HG02571 (cell line): Measurements from ENCODE around the gene HAGH.

Source experiments
- ATAC-seq: cut with Tn5 transposase; IDR thresholded peaks from one replicate; pipeline ENCODE4 v1.9.1; 2021; ENCODE audit warnings: mild to moderate bottlenecking, moderate library complexity; ENCODE audit not compliant: unreplicated experiment

The HAGH gene

DNA sequence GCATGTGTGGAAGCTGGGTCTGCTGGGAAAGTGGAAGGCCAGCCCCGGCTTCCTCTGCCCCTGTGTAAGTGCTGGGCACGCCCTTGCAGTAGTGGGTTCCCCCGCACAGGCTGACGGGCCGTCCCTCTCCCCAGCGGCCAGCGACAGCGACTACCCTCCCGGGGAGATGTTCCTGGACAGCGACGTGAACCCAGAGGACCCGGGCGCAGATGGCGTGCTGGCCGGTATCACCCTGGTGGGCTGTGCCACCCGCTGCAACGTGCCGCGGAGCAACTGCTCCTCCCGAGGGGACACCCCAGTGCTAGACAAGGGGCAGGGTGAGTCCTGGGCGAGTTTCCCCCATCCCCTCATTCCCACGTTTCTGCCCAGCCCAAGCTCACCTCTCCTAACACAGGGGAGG is 60.8 kb downstream of the HAGH start:
- no peak for ATAC-seq

DNA sequence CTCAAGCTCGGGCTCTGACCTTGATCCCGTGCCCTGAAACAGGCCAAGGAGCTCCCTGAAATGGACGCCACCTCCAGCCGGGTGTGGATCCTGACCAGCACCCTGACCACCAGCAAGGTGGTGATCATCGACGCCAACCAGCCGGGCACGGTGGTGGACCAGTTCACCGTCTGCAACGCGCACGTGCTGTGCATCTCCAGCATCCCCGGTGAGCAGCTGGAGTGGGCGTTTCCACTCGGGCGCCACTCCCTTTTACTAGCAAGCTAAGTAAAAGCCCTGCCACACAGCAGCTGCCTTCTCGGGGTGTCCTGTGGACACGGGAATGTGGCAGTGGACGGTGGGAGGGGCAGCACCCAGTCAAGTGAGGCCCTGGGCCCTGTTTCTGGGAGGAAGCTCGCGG is 61.7 kb downstream of the HAGH start:
- ATAC-seq, result no peak

DNA sequence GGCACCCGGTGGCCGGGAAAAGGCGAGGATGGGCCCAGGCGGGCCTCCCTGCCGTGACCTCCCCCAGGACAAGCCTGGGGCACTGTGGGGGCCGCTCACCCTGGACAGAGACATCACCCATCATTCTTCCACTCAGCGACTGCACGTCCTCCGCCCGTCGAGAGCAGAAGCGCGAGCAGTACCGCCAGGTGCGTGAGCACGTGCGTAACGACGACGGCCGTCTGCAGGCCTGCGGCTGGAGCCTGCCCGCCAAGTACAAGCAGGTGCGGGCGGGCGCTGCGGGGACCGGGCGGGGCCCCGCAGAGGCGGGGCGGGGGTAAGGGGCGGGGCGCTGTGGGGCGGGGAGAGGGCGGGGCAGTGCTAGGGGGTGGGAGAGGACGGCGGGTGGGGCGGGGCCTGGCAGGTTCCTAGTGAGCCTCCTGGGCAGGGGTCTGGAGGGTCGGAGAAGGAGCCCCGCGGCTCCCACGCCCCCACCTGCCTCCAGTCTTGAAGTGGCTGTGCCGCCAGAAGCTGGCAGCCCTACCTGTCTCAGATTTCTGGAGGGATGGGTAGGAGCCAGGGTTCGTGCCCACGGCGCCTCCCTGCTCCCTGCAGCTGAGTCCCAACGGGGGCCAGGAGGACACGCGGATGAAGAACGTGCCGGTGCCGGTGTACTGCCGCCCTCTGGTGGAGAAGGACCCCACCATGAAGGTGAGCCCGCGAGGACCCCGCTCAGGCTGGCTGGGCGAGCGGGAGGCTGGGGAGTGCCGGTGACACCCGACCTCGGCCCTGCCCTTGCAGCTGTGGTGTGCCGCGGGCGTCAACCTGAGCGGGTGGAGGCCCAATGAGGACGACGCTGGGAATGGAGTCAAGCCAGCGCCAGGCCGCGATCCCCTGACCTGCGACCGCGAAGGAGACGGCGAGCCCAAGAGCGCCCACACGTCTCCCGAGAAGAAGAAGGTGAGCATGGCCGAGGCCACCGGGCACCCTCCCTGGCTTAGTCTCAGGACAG is 62.8 kb downstream of the HAGH start:
- ATAC-seq, result no peak

DNA sequence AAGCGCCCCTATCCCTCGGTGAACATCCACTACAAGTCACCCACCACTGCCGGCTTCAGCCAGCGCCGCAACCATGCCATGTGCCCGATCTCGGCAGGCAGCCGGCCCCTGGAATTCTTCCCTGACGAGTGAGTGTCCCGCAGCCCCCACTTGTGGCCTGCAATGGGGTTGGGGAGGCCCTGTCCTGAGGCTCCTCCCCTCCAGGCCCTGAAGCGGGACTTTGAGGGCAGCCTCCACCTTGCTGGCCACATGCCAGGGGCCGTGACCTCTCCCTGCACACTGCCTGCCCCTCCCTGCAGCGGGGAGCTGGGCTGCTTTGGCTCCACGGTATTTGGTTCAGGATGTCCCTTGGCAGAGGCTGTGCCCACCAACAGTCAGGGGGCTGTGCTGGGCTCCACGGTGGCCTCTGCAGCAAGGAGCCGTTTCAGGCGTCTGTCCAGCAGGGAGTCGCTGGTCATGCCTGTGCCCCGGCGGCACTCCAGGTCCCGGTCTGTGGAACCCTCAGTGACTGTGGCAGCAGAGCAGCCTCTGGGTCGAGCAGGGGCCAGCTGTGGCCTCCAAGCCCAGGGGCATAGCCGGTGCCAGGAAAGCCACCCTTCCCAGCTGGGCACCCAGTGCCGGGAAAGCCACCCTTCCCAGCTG is 63.6 kb downstream of the HAGH start:
- ATAC-seq, result no peak

DNA sequence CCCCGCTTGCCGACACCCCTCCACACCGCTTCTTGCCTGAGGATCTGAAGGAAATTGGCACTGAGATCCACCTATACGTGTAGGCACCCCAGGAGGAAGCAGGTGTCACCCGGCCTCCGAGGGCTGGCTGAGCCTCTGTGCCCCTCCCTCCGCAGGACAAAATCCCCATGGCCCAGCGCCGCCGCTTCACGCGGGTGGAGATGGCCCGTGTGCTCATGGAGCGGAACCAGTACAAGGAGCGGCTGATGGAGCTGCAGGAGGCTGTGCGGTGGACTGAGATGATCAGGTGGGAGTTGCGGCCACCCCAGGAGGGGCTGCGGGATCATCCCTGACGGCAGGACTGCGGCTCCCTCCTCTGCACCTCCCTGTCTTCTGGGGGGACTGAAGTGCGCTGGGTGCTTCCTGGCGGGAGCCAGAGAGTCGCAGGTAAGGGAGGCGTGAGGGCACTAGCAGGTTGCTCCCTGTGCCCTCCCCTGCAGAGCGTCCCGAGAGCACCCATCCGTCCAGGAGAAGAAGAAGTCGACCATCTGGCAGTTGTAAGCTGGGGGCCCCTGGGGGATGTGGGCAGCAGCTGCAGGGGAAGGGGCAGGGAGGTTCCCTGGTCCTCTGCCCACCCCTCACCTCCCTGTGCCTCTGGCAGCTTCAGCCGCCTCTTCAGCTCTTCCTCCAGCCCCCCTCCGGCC is 64.3 kb downstream of the HAGH start:
- ATAC-seq, result no peak

DNA sequence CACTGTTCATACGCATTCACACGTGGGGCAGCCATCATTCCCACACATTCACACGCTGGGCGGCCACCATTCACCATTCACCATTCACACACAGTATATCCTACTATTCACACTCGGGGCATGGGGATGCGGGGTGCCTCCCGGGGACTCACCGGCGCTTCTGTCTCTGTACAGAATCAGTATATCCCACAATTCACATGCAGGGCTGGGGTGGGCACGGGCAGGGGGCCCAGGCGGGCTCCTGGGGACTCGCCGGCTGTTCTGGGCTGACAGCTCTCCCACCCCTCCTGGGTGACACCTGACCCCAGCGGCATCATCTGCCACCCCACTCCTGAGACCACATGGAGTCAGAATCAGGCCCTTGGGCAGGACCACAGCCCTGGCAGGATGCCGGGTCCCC is 64.9 kb downstream of the HAGH start:
- no peak for ATAC-seq

DNA sequence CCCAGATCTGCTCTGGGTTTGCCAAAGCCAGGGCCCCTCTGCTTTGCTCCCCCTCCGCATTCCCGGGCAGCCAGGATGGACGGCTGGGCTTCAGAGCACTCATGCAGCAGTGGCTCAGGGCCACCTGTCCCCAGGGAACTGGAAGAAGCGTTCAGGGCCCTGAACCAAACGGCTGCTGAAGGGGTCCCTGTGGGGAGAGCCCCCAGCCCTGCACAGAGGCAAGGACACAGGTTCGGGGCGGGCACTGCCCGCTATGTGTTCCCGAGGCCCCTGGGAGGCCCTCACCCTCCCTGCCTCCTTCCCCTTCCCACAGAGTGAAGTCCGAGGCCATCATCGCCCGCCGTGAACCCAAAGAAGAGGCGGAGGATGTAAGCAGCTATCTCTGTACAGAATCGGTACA is 65.7 kb downstream of the HAGH start:
- no peak for ATAC-seq

DNA sequence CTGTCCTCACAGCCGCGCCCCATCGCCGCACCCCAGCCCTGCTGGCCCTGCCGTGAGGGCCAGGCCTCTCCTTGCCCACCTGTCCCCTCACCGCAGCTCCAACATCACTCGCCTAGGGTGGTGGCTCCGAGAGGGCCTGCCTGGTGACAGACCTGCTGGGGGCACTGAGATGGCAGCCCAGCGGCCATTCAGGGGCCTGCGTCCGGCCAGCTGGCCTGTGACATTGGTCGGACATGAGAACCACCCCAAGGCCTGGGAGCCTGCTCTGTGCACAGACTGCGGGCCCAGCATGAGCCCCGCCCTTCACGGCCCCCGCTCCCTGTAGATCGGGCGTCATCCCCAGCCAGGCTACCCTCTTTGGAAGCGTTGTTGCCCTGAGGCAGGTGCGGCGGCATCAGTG is 67.1 kb downstream of the HAGH start:
- no peak for ATAC-seq

DNA sequence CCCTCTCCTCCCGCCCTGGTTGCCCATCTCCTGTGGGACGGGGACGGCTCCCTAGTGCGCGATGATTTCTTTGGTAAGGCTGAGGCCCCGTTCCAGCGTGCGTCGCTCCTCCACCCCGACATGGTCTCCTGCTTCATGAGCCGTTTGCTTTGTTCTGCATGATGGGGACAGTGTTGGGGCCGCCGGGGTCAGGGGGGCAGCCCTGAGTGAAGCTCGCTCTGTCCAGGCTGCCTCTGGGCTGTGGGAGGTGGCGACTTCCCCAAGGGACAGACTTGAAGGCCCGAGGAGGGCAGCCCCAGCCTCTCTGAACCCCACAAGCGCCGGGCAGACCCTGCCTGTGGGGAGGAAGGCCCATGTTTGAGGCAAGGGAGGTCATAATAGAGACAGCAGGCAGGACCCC is 67.7 kb downstream of the HAGH start:
- no peak for ATAC-seq

DNA sequence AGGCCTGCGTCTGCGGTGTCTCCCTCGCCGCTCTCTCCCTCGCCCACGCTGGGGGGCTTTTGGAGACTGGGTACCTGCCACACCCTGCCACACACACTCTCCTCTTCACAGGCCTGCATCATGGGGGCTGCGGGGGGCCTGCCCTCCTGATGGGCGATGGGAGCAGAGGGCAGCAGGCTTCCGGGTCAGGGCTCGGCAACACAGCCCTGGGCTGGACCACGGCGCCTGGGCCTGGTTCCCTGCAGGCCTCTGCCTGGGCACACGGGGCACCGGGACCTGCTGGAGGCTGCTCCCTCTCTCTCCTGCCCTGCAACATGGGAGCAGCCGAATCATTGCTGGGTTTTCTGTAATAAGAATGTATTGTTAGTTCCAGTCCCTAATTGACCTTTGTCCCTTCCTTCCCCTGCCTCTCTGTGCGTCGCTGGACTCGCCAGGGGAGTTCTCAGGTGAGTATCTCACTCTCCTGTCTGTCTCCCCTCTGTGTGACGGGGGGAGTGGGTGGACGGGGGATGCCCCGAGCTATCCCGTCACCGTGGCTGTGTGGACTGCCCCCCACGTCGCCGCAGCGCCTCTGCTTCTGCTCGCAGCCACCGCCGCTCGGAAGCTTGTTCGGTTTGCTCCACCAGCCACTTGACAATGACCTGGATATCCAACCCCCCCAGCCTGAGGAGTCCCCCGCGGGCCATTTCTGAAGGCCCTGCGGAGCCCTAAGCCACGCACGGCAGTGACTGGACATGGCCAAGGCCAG is 68.7 kb downstream of the HAGH start:
- ATAC-seq, result no peak
